NCI-H2196 (cell line): ENCODE data around the gene SLC6A18.

ENCODE experiments used
- DNase-seq: peaks from one replicate; lab custom pipeline; 2025; ENCODE audit not compliant: unreplicated experiment; lab: John Stamatoyannopoulos, UW

The SLC6A18 gene

GRCh38 chr5:1230551-1230950, 5.4 kb downstream of the SLC6A18 start:
- DNase-seq = no peak

GRCh38 chr5:1231354-1231905, 6.2 kb downstream of the SLC6A18 start:
- no peak for DNase-seq

- no peak for DNase-seq
Observed at GRCh38 chr5:1232780-1233179, 7.6 kb downstream of the SLC6A18 start.

GRCh38 chr5:1235379-1235778, 10.2 kb downstream of the SLC6A18 start:
- DNase-seq = no peak

- DNase-seq = no peak
Observed at GRCh38 chr5:1235838-1236237, 10.7 kb downstream of the SLC6A18 start.

- peak; percentile 83 for DNase-seq
Observed at GRCh38 chr5:1239505-1240251, 14.5 kb downstream of the SLC6A18 start.

- DNase-seq = no peak
Observed at GRCh38 chr5:1240496-1241260, 15.5 kb downstream of the SLC6A18 start.

- no peak for DNase-seq
Observed at GRCh38 chr5:1241509-1242080, 16.4 kb downstream of the SLC6A18 start.

GRCh38 chr5:1242733-1243486, 17.7 kb downstream of the SLC6A18 start:
- DNase-seq = no peak

- no peak for DNase-seq
Observed at GRCh38 chr5:1243487-1244130, 18.4 kb downstream of the SLC6A18 start.

GRCh38 chr5:1244255-1244654, 19.1 kb downstream of the SLC6A18 start:
- no peak for DNase-seq

GRCh38 chr5:1244976-1245375, 19.8 kb downstream of the SLC6A18 start:
- DNase-seq = peak; percentile 17

GRCh38 chr5:1245905-1246576, 20.9 kb downstream of the SLC6A18 start:
- DNase-seq = no peak

- peak; percentile 51 for DNase-seq
Observed at GRCh38 chr5:1246711-1247431, 21.7 kb downstream of the SLC6A18 start.

GRCh38 chr5:1247811-1248210, 22.6 kb downstream of the SLC6A18 start:
- DNase-seq = no peak

- DNase-seq = no peak
Observed at GRCh38 chr5:1249366-1250280, 24.4 kb downstream of the SLC6A18 start.

- DNase-seq = no peak
Observed at GRCh38 chr5:1251678-1252580, 26.7 kb downstream of the SLC6A18 start.
